ENCODE data around the gene GRID2.
"Not testable (repeated sequence)": the region's sequence is repeated elsewhere in the genome, so short reads cannot be mapped to it uniquely, and the experiment has no call there.

The GRID2 gene

DNA sequence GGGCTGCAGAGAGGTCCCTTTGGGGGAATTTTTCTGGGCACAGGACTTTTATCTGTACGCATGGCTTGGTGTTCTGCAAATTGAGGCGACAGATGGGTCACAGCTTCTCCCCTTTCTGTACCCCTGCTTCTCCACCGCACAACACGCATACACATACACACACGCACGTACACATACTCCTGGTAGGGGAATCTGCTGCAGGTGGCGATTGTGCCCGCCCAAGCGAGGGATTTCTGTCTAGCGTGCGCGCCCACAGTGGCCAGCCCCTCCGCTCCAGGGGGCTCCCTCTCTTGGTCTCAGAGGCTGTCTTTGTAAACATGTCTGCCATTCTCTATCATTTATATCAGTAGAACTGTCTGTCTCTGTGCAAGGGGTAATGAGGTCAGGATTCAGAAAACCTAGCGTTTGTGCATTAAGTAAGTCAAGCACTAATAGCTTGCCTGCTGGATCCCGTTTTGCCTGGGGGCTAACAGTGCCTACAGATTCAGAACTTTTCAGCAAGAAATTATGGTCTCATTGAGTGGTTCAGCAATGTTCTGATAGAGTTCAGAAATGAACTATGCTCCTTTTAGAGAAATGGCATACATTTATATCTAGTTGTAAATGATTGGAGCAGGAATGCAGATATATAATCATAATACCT, 2.2 kb downstream of the GRID2 start:
- no peak for FAIRE-seq

DNA sequence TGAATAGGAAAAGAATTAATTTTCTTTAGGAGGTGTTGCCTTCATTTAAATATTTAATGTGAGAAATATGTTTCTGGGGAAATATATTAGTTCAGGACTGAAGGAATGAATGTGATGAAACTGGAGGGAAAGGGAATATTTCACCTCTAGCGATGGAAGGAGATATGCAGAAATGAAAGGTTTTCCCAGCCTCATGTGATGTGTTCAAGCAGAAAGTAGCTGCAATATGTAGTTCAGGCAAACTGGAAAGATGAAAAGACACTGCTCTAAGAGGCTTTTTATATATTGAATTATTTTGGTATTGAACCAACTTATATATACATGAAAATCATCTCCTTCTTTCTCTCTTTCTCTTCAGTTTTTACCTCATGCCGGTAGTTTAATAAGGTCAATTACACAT, 3.4 kb downstream of the GRID2 start:
- no peak for FAIRE-seq

DNA sequence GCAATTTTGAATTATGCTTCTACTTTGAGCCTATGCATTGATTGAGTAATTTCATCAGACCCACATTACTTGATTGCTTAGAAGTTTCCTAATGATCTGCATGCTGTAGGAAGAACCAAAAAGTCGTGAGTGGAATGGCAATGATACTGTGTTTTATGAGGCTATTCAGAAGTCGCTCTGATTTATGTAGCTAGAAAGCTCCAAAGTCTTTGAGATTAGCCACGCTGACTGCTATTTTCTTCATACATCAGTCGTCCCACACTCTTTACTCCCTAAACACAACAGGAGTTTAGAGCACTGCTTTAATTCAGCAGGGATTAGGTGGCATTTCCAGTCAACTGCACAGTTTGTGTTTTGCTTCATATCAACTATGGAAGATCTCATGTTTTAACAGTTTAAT, 4.1 kb downstream of the GRID2 start:
- no peak for FAIRE-seq

DNA sequence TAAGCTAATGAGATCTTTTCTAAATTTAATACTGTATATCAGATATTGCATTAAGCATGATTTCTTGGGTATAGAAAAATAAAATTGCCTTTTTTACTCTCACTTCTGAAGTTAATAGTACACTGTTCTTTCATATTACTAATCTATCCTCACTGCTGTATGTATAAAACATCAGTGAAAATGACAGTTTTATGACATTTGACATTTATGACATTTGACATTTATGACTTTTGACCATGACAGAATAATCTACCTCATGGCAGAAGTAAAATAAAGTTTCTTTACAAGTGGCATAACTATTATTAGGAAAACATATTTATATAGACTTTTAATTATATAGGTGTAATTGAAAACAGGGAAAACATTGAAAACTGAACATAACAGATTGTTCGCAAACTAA, 13.3 kb downstream of the GRID2 start:
- FAIRE-seq, result no peak

DNA sequence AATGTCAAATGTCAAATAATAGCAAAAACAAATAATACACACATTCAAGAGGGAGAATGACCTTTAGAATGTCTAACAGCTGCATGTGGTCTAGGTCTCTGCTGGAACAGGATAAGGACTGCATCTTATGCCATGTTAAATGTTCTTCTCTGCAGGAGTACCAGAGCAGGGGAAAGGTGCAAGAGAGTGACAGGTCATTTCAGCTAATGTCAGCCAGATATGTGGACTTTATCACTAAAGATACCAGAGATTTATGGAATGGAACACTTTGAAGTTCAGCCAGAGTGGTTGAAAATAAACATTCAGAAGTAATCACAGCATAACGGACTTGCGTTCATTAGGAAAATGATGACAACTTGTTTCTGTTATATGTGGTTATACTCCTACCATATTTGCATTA, 24.3 kb downstream of the GRID2 start:
- no peak for FAIRE-seq

DNA sequence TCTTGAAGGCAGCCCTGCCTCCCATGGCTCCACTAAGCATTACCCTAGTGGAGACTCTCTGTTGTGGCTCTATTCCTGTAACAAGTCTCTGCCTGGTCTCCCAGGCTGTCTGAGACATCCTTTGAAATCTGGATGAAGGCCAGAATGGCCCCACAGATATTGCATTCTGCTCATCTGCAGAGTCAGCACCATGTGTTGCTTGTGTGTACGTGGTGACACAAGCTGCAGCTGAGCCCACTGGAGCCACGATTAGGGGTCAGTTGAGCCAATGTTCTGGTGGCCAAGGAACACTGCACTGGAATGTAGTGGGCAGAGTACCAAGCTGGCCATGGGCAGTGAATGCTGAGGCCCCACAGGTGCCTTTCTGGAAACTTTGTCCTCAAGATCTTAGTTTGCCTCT, 29.2 kb downstream of the GRID2 start:
- no peak for FAIRE-seq

DNA sequence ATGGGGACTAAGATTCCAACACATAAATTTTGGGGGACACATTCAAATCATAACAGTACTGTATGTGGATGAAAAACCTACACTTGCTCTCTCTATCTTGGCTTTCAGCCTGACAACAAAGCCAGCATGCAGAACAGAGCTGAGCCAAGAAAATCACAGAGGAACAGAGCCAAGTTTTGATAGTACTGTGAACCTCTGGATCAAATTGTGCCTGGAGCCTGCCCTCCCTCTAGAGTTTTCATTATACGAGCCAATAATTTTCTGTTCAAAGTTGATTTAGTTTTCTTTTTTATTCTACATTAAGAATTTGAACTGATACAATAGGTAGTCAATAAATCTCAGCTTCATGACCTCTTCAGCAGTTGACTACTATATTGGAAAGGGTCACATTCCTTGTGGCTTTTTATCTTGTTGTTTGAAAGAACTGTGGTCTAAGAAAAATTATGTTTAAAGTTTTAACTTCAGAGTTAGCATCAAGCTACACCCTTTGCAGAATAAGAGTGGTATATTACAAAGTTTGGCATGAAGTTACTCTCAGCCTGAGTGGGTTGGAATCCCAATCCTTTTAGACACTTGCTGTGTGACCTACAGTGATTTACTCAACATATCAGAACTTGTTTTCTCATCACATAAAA, 31.1 kb downstream of the GRID2 start:
- FAIRE-seq, result no peak

DNA sequence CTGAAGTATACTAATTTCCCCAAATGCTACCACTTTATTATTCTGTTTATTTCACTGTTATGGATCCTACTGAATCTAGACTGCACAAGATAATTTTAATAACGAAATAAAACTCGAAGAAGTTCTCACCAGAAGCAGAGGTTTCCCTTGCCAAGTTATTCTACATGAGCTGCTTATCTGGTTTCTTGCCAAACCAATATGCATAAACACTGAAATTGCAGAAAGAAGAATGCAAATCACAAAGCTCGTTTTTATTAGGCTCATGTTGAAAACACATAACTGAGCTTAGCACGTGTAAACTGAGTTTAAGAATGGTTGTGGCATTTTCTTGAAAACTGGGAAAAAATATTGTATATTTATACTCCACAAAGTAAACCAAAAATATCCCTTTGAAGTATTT, 35.9 kb downstream of the GRID2 start:
- FAIRE-seq, result no peak

DNA sequence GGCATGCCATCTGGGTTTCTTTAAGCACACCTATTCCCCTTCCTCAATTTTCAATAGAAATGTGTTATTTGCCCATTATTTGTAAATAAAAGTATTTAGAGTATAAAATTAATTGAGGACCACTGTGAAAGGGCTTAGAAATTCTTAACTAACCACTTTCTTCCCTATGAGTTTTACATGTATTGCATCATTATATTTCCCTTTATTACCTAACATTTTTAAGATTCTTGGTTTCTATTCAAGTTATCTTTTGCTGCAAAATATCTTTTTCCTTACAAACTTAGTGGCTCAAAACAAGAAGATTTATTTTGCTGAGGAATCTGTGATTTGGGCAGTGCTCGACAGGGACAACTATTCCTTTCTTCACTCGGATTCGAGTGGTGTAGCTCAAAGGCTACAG, 40.5 kb downstream of the GRID2 start:
- FAIRE-seq, result no peak

DNA sequence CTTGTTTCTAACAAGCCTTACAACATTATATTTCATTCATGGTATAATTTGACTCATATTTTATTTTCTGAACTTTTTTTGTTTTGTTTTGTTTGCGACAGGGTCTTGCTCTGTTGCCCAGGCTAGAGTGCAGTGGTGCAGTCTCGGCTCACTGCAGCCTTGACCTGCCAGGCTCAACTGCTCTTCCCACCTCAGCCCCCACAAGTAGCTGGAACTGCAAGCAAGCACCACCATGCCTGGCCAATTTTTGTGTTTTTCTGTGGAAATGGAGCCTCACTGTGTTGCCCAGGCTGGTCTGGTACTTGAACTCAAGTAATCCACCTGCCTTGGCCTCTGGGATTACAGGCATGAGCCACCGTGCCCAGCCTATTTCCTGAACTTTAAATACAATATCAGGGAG, 42.5 kb downstream of the GRID2 start:
- FAIRE-seq, result no peak

DNA sequence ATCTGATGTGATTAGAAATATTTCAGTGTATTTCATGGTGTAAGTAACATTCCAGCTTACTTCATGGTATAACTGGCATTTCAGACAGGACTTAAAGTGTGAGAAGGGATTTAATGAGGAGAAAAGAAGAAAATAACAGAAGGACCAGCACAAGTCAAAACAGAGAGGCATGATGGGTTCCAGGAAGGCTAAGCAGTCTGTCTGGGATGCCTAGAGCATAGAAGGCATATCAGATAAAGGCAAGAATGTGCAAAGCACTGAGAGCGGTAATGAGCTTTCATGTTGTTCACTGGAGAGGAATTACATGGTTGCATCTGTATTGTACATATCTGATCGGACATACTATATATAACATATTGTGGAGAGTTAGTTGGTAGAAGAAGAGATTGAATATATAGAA, 54.2 kb downstream of the GRID2 start:
- no peak for FAIRE-seq

DNA sequence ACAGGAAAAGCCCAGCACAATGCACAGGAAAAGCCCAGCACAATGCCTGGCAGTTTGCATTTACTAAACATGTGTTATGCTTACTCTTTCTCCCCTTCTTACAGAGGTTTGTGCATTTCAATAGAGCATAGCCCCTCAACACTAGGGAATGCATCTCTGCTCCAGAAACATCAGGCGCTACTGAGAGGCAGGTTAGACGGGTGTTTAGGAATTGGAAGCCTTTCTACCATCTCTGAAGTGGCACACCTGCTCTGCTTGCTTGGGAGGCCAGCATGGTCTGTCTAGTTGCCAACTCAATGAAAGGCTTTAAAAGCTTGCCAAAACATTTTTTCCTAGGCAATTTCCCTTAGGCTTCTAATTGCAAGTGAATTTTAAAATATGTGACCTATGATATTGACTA, 55.7 kb downstream of the GRID2 start:
- no peak for FAIRE-seq

DNA sequence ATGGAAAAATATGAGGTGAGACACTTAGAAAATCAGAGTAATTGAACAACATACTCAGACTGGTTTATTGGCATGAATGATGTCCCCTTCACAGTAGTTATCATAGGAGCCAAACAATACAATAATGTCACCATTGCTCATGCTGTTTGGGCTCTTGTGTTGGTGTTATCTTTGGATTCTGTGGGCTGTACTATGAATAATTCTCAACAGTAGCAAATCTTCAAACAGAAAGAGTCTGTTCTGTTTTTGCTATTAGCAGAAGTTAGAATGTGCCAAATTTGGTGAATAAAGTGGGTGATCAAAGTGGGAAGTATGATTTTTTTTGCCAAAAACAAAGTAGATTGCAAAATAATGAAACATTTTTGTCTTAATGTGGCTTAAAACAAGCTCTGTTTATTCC, 58.3 kb downstream of the GRID2 start:
- FAIRE-seq, result no peak

DNA sequence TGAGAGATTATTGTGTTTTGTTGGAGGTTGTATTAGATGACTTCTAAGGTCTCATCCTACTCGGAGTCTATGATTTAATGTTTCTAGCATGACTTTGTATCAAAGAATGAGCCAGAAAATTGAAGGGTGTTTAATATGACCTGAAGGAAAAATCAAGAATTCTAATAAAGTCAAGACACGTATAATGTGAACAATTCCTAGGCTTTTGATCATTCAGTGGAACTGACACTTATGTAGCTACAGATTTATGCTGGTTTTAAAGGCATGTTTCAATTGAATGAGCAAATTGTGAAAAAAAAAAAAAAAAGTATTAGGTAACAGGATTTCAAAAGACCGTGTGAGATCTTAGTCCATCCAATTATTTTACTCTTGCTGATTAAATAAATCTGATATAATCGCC, 64.9 kb downstream of the GRID2 start:
- no peak for FAIRE-seq

DNA sequence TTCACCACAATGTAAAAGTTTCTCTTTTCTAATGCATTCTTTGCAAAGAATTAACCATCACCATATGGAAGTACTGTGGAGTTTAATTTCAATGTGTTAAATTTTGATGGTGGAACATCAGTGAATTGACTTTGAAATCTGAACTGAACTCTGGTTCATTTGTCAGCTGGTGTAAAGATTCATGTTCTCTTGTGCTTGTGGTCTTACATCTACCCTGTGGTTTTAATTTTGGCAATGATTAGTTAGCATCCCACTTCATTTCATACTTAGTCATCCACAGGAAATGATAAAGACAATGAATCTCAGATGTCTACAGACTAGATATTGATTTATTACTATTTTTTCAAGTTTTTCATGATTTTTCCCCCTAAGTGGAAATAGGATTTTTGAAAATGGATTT, 77.8 kb downstream of the GRID2 start:
- FAIRE-seq, result no peak

DNA sequence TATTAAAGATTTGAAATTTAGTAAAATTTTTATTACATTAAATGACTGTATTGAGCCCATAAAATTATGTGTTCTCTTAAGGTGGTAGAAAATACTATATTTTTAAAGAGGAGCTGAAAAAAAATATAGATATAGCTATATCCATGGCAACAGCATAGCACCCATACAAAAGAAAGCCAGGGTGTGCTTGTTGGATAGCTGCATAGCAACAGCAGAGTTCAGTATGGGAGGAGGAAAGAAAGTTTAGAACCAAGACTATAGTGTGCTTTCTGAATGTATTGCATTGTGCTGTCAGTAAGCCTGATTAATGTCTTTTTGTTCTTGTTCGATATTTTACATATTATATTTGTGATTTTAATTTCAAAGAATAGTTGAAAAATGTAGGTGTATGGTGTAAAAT, 78.4 kb downstream of the GRID2 start:
- no peak for FAIRE-seq

DNA sequence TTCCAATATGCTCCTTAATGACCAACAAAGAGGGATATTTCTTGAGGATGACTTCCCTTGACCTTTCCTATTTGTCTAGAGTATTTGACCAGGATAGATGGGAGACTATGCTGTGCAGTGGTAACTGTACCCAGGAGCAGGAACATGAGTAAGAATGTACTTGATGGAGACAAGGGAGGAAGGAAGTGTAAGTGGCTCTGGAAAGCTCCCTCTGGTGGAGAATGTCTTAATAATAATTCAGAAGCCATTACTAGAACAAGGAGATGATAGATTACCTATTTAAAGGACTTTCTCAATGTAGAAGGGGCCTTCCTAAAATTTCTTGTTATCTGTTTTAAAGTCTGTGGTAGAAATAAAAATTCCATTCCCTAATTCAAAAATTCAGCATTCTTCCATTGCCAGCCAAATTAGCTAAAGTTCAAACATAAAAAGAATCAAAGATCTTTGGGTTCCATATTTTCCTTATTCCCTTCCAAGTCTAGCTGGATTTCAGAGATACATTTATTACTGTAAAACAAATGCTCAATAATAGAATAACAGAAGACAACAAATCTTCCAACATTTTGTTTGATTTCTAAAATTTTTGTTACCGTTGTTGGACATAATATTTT, 83.8 kb downstream of the GRID2 start:
- FAIRE-seq, result no peak

DNA sequence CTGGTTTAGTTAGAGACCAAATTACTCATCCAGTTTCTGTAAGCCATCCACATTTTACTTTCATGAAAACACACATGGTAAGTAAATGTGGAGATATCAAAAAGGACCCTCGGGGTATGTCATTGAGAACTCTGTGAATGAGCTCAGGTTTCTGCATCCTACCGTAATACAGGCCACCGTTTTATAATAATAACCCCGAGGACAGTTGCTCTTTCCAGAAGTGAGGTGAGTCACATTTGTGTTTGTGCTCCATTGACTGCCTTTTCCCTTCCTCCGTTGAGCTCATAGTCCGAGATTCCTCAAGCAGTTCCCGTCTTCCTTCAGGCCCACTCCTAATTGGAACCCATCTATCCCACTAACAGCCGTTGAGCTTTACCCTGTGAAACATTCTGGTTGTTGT, 95.3 kb downstream of the GRID2 start:
- FAIRE-seq, result no peak

DNA sequence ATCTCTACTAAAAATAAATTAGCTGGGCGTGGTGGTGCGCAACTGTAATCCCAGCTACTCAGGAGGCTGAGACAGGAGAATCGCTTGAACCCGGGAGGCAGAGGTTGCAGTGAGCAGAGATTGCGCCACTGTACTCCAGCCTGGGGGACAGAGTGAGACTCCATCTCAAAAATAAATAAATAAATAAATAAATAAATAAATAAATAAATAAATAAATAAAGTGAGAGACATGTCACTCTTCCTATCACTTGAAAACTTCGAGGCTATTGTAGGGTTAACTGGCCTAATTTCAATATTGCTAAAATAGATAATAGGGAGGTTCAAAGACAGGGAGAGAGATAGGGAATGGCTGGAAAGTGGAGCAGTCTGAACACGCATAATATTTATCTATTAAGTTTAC, 99.8 kb downstream of the GRID2 start:
- FAIRE-seq, result not testable (repeated sequence)

DNA sequence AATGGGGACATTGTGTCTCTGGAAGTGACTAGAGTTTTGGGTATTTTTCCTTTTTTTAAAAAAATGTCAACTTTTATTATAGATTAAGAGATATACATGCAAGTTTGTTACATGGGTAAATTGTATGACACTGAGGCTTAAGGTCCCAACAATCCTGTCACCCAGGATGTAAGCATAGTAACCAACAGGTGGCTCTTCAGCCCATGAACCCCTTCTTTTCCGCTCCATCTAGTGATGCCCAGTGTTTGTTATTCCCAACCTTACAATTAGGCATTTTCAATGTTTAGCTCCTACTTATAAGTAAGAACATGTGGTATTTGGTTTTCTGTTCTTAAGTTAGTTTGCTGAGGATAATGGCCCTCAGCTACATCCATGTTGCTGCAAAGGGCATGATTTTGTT, 102.7 kb downstream of the GRID2 start:
- no peak for FAIRE-seq

DNA sequence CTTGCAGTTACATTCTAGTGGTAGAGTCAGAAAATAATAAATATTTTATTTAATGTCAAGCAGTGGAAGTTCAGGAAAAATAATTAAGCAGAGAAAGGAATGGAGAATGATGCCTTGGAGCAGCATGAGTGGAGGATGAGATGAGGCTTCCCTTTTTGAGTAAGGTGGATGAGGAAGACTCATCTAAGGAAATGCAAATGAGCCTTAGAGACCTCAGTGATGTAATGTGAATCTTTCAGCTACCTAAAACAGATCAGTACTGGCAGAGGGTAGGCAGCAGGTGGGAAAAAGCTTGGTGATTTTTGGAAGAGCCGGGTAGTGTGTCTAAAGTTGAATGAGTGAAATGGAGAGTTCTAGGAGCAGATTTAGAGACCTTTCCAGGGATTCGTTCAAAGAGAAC, 118.2 kb downstream of the GRID2 start:
- FAIRE-seq, result no peak

DNA sequence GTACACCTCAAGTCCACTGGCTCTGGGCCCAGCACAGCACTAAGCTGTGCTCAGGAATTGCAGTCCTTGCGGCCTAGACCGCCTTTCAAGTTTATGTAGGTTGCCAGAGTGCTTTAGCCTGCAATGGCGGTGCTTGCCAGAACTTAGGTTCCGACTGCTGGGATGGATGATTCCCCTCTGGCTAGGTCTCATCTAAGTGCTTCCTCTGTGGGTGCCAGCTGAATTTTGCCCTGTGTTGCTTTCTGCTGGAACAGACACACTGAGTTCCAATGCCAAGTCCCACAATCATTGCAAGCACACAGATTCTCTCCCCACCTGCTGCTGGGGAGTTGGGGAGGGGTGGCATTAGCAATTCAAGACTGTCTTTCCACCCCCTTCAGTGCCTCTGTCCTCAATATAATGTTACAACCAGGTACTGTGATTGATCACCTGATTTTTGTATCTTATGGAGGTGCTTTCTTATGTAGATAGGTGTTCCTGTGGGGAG, 129.5 kb downstream of the GRID2 start:
- no peak for FAIRE-seq

DNA sequence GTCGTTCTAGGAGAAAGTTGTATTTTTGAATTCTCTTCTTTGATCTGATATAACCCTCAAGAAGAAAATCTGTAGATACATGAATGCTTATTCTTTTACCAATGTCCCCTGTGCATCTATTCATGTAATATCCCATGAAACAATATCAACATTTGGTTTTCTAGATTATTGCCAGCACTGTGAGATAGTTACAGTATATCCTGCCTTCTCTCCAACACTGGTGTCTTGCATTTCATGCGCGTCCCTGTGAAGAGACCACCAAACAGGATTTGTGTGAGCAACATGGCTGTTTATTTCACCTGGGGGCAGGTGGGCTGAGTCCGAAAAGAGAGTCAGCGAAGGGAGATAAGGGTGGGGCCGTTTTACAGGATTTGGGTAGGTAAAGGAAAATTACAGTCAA, 135.0 kb downstream of the GRID2 start:
- FAIRE-seq, result not testable (repeated sequence)

DNA sequence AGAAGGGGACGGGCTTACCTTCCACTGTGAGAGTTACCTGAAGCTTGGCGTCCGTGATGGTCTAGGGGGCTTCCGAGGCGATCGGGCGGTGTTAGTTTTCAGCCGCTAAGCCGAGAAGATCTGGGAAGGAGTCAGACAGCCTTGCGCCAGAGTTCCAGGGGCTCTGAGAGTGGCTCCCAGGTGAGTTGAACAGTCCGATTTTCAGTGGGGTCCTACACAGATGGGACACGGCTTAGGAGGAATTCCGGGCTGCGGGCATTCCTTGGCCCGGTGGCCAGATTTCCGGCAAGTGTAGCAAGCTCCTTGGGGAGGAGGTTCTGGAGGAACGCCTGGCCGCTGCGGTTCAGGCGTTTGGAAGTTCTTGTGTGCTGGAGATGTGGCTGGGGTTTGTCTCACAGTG, 138.4 kb downstream of the GRID2 start:
- FAIRE-seq, result not testable (repeated sequence)
